ENCODE data around the gene GNAT2. TPM values are rescaled to one million over a fixed set of nuclear protein-coding genes. Genes with fewer than 3 reads are reported as not detected.
A peak's percentile ranks its signal among the peaks of the same experiment; 100 is the strongest.

Gene GNAT2
- total RNA-seq, 1 experiment from 2014 or later = 0.20 TPM

- H2AFZ ChIP-seq (ENCODE audit: low read length) = peak within 1 kb of the TSS; percentile 59
- H3K14ac ChIP-seq (ENCODE audit: insufficient read depth, low read length) = no peak within 1 kb of the TSS
- Mint-ChIP-seq H3K4me3 (peak within 1 kb of the TSS; percentile 71 to 77), H3K27me3 (ENCODE audit: low read depth) (peaks cover 8% of the 10 kb centered on the region), H3K4me1 (peaks cover 8 to 13% of the 10 kb centered on the region in 2 experiments; a peak in 3 of 4 replicates), H3K36me3 (ENCODE audit: insufficient read depth in 1 of 3, low read depth in 3 of 3) (peaks cover 0 to 11% (median 0%) of the 10 kb centered on the region in 3 experiments; a peak in 2 of 7 replicates), H3K27ac (no peak within 1 kb of the TSS), H3K9me3 (peaks cover 0 to 2% of the 10 kb centered on the region in 2 experiments; a peak in 1 of 5 replicates)
- peak; percentile 95 for DNase-seq
- no peak within 1 kb of the TSS for H3K4ac ChIP-seq (ENCODE audit: low read depth, low read length)
- H3K23me2 ChIP-seq (ENCODE audit: insufficient read length, low read depth, low read length, poor library complexity, severe bottlenecking) = peaks cover 3% of the 10 kb centered on the region
- H3K27ac ChIP-seq (ENCODE audit: insufficient read length, low read depth, low read length) = no peak within 1 kb of the TSS
- no peak within 1 kb of the TSS for H3K18ac ChIP-seq (ENCODE audit: insufficient read length, low read depth, low read length)
- no peak within 1 kb of the TSS for H2BK20ac ChIP-seq (ENCODE audit: low read depth, low read length, poor library complexity, severe bottlenecking)
- H3K79me2 ChIP-seq (ENCODE audit: insufficient read depth, low read length) = no peaks in the 10 kb centered on the region
- no peaks in the 10 kb centered on the region for H3K79me1 ChIP-seq (ENCODE audit: insufficient read depth, low read depth, low read length, poor library complexity, severe bottlenecking)
- WGBS (ENCODE audit: extremely low coverage, insufficient read length, low lambda C conversion rate) = no CpG with 5 or more reads among the region's 22 CpGs
- no peaks in the 10 kb centered on the region for H4K20me1 ChIP-seq (ENCODE audit: control insufficient read depth, insufficient read depth, insufficient read length)
- no peak within 1 kb of the TSS for H2BK5ac ChIP-seq (ENCODE audit: insufficient read length, low read length)
- no peaks in the 10 kb centered on the region for H3K27me3 ChIP-seq (ENCODE audit: insufficient read depth, low read length)
- no peak within 1 kb of the TSS for H3K9ac ChIP-seq (ENCODE audit: extremely low read depth, insufficient read length, low read length)
- H4K5ac ChIP-seq (ENCODE audit: insufficient read length, low read depth, low read length) = no peak within 1 kb of the TSS
- H2AK5ac ChIP-seq (ENCODE audit: insufficient read length, low read length) = no peak within 1 kb of the TSS
- H3T11ph ChIP-seq (ENCODE audit: low read length) = no peak within 1 kb of the TSS
- H3K56ac ChIP-seq (ENCODE audit: insufficient read length, low read depth, low read length) = no peak within 1 kb of the TSS
- no peak within 1 kb of the TSS for H3K23ac ChIP-seq (ENCODE audit: insufficient read length, low read depth, low read length)
- H2BK12ac ChIP-seq (ENCODE audit: insufficient read length, low read depth, low read length) = no peak within 1 kb of the TSS
- H3K9me3 ChIP-seq (ENCODE audit: control insufficient read depth, low read depth, low read length) = no peaks in the 10 kb centered on the region
- TF ChIP-seq CTCF (conservative IDR thresholded peaks at IDR 0.05) = no peak
- H3K4me1 ChIP-seq (ENCODE audit: insufficient read depth, low read length) = no peaks in the 10 kb centered on the region
- H3K4me2 ChIP-seq (ENCODE audit: insufficient read depth, insufficient read length, low read length) = peak within 1 kb of the TSS; percentile 52
- no peak within 1 kb of the TSS for H4K91ac ChIP-seq (ENCODE audit: insufficient read length, low read depth, low read length)
- H4K8ac ChIP-seq (replicated peaks; ENCODE audit: insufficient read length, low read depth, low read length) = no peak within 1 kb of the TSS
- H2BK120ac ChIP-seq (ENCODE audit: low read depth, low read length, poor library complexity, severe bottlenecking) = no peak within 1 kb of the TSS
- no peak within 1 kb of the TSS for H2BK15ac ChIP-seq (ENCODE audit: low read depth, low read length)
These were observed 48.2 kb upstream of the GNAT2 start, which contains the start of gene GSTM2 for GRCh38 chr1:109667452-109668122. Gene GSTM2 (plus strand): TSS chr1:109668057. CDS start chr1:109668116, 59 bp downstream.
